ENCODE measurements around the gene COMTD1. TPM values are rescaled to one million over a fixed set of nuclear protein-coding genes. Genes with fewer than 3 reads are reported as not detected.

Gene COMTD1
- total and polyA plus RNA-seq, 2 donors (not counting 1 experiment from before 2014, with no cell fraction given) = 14.5 to 23.8 TPM

GRCh38 chr10:75272094-75272493, 36.3 kb upstream of the COMTD1 start:
- DNase-seq = no peak
- H2AFZ ChIP-seq (ENCODE audit: insufficient read depth, low read depth, low read length, poor library complexity, severe bottlenecking) = no peak overlapping the region
- no peaks in the 10 kb centered on the region for H3K4me1 Mint-ChIP-seq
- H3K9me3 ChIP-seq (ENCODE audit: control extremely low read depth in 1 of 3, control insufficient read depth in 2 of 3, insufficient read depth in 1 of 3, low read length in 2 of 3) = peaks cover 0 to 12% (median 0%) of the 10 kb centered on the region in 3 donors
- no peak overlapping the region for H3K27ac ChIP-seq (ENCODE audit: low read length in 2 of 2)
- TF ChIP-seq EZH2 (IDR thresholded peaks at IDR 0.05; ENCODE audit: borderline replicate concordance, insufficient read depth, low read depth, low read length, poor library complexity, severe bottlenecking) = no peak
- TF ChIP-seq, protein P1, sequence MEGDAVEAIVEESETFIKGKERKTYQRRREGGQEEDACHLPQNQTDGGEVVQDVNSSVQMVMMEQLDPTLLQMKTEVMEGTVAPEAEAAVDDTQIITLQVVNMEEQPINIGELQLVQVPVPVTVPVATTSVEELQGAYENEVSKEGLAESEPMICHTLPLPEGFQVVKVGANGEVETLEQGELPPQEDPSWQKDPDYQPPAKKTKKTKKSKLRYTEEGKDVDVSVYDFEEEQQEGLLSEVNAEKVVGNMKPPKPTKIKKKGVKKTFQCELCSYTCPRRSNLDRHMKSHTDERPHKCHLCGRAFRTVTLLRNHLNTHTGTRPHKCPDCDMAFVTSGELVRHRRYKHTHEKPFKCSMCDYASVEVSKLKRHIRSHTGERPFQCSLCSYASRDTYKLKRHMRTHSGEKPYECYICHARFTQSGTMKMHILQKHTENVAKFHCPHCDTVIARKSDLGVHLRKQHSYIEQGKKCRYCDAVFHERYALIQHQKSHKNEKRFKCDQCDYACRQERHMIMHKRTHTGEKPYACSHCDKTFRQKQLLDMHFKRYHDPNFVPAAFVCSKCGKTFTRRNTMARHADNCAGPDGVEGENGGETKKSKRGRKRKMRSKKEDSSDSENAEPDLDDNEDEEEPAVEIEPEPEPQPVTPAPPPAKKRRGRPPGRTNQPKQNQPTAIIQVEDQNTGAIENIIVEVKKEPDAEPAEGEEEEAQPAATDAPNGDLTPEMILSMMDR (IDR thresholded peaks at IDR 0.05) = no peak
- no peaks in the 10 kb centered on the region for H3K79me2 ChIP-seq (ENCODE audit: control insufficient read depth, insufficient read depth, low read length)
- intact Hi-C loops (cut with micrococcal nuclease) = no loop called here
- no peak overlapping the region for H3K4me3 ChIP-seq (ENCODE audit: control extremely low read depth in 1 of 5, extremely low read depth in 1 of 5, insufficient read depth in 1 of 5, low read depth in 2 of 5, low read length in 4 of 5)
- 91% methylated on average over 5 of the region's 5 CpGs for WGBS (ENCODE audit: insufficient coverage)
- POLR2A ChIA-PET = no interaction called here
- peaks cover 0 to 4% (median 0%) of the 10 kb centered on the region in 4 experiments for H3K27me3 ChIP-seq (replicated peaks in 1 of 4; ENCODE audit: control extremely low read depth in 1 of 4, control insufficient read depth in 3 of 4, insufficient read depth in 4 of 4, low read length in 3 of 4)
- no peak for ATAC-seq (ENCODE audit: low read depth)
- CTCF ChIA-PET = no interaction called here
- no peaks in the 10 kb centered on the region for H4K20me1 ChIP-seq (ENCODE audit: control insufficient read depth, insufficient read depth, low read length, poor library complexity, severe bottlenecking)
- H3K36me3 ChIP-seq (replicated peaks in 1 of 2; ENCODE audit: control extremely low read depth in 1 of 2, control insufficient read depth in 1 of 2, extremely low read depth in 1 of 2, insufficient read depth in 2 of 2, low read length in 1 of 2) = no peaks in the 10 kb centered on the region
- H3K27ac Mint-ChIP-seq = no peak overlapping the region
- H3K9me3 Mint-ChIP-seq (ENCODE audit: insufficient read depth) = no peaks in the 10 kb centered on the region
- H3K4me1 ChIP-seq (ENCODE audit: control insufficient read depth in 2 of 2, insufficient read depth in 2 of 2, low read length in 2 of 2) = no peaks in the 10 kb centered on the region
- H3K9ac ChIP-seq (ENCODE audit: low read length) = no peak overlapping the region
- no peak overlapping the region for H3K4me3 Mint-ChIP-seq
- H3K27me3 Mint-ChIP-seq = peaks cover 13% of the 10 kb centered on the region
- no peak overlapping the region for H3K4me2 ChIP-seq (replicated peaks; ENCODE audit: low read depth, low read length, poor library complexity, severe bottlenecking)

GRCh38 chr10:75269605-75270004, 33.8 kb upstream of the COMTD1 start:
- Histone ChIP-seq H2AFZ (ENCODE audit: insufficient read depth, low read depth, low read length, poor library complexity, severe bottlenecking) (no peak overlapping the region), H3K36me3 (replicated peaks in 1 of 2; ENCODE audit: control extremely low read depth in 1 of 2, control insufficient read depth in 1 of 2, extremely low read depth in 1 of 2, insufficient read depth in 2 of 2, low read length in 1 of 2) (no peaks in the 10 kb centered on the region), H3K79me2 (ENCODE audit: control insufficient read depth, insufficient read depth, low read length) (no peaks in the 10 kb centered on the region), H4K20me1 (ENCODE audit: control insufficient read depth, insufficient read depth, low read length, poor library complexity, severe bottlenecking) (no peaks in the 10 kb centered on the region), H3K27ac (ENCODE audit: low read length in 2 of 2) (no peak overlapping the region), H3K4me3 (ENCODE audit: control extremely low read depth in 1 of 5, extremely low read depth in 1 of 5, insufficient read depth in 1 of 5, low read depth in 2 of 5, low read length in 4 of 5) (no peak overlapping the region), H3K9me3 (ENCODE audit: control extremely low read depth in 1 of 3, control insufficient read depth in 2 of 3, insufficient read depth in 1 of 3, low read length in 2 of 3) (no peaks in the 10 kb centered on the region), H3K9ac (ENCODE audit: low read length) (no peak overlapping the region), H3K4me1 (ENCODE audit: control insufficient read depth in 2 of 2, insufficient read depth in 2 of 2, low read length in 2 of 2) (no peaks in the 10 kb centered on the region), H3K27me3 (replicated peaks in 1 of 4; ENCODE audit: control extremely low read depth in 1 of 4, control insufficient read depth in 3 of 4, insufficient read depth in 4 of 4, low read length in 3 of 4) (no peaks in the 10 kb centered on the region), H3K4me2 (replicated peaks; ENCODE audit: low read depth, low read length, poor library complexity, severe bottlenecking) (no peak overlapping the region)
- 100% methylated on average over 1 of the region's 5 CpGs for WGBS (ENCODE audit: insufficient coverage)
- intact Hi-C loops (cut with micrococcal nuclease) = no loop called here
- POLR2A ChIA-PET = no interaction called here
- Mint-ChIP-seq H3K4me3 (no peak overlapping the region), H3K27me3 (peaks cover 3% of the 10 kb centered on the region), H3K27ac (no peak overlapping the region), H3K9me3 (ENCODE audit: insufficient read depth) (no peaks in the 10 kb centered on the region), H3K4me1 (no peaks in the 10 kb centered on the region)
- no peak for TF ChIP-seq EZH2 (IDR thresholded peaks at IDR 0.05; ENCODE audit: borderline replicate concordance, insufficient read depth, low read depth, low read length, poor library complexity, severe bottlenecking)
- TF ChIP-seq, protein P1 (IDR thresholded peaks at IDR 0.05) = no peak
- no peak for ATAC-seq (ENCODE audit: low read depth)
- CTCF ChIA-PET = no interaction called here
- DNase-seq = no peak

Data from B cell (primary cell).